PC-3 (cell line): Measurements from ENCODE around the gene CCDC154. TPM values are rescaled to one million over a fixed set of nuclear protein-coding genes. Genes with fewer than 3 reads are reported as not detected.

ENCODE experiments used
- ATAC-seq: fragments of 200-7000 bp; cut with Tn5 transposase; 2 replicates; pipeline ENCODE4 v1.9.1; 2020; ENCODE audit warnings: mild to moderate bottlenecking, moderate library complexity
- BruUV-seq: library from RNA; stranded (reverse); fragments of 400-500 nt; replicated peaks from 2 replicates; lab custom pipeline; 2021; lab: Mats Ljungman, UMichigan
- CTCF ChIA-PET: fragments of 300-600 bp; sonication (Branson Sonifier 250); formaldehyde crosslinking; loops from one replicate; lab custom pipeline; 2022; ENCODE audit warnings: antibody characterized with exemption; lab: Charles Lee
- POLR2A ChIA-PET: fragments of 300-600 bp; sonication (Branson Sonifier 250); formaldehyde crosslinking; loops from one replicate; lab custom pipeline; 2022; ENCODE audit warnings: antibody characterized with exemption; ENCODE audit not compliant: unreplicated experiment; lab: Charles Lee
- DNase-seq: peaks from one replicate; pipeline ENCODE4 v3.0.0-alpha.2; 2015
- H2AFZ ChIP-seq: fragments of 300-600 bp; sonication (generic); 2 replicates; pipeline ENCODE4 v1.6.0; 2016; ENCODE audit warnings: antibody characterized with exemption, low read length
- H3F3A ChIP-seq: fragments of 300-600 bp; sonication (generic); one replicate; pipeline ENCODE4 v1.6.0; 2017; ENCODE audit warnings: antibody characterized with exemption, low read length, control low read depth, mild to moderate bottlenecking; ENCODE audit not compliant: unreplicated experiment
- H3K27ac ChIP-seq: fragments of 300-600 bp; sonication (generic); 2 replicates; pipeline ENCODE4 v1.5.1; 2016; ENCODE audit warnings: mild to moderate bottlenecking, low read length
- H3K27me3 ChIP-seq: fragments of 300-600 bp; sonication (generic); 2 replicates; pipeline ENCODE4 v1.6.1; 2016; ENCODE audit warnings: low read length, mixed read lengths
- H3K36me3 ChIP-seq: fragments of 300-600 bp; sonication (generic); 2 replicates; pipeline ENCODE4 v1.6.1; 2016; ENCODE audit warnings: low read depth, mixed run types, low read length, mixed read lengths
- H3K4me1 ChIP-seq: fragments of 300-600 bp; sonication (generic); 2 replicates; pipeline ENCODE4 v1.5.1; 2016; ENCODE audit warnings: low read length; ENCODE audit not compliant: insufficient read depth
- H3K4me2 ChIP-seq: fragments of 300-600 bp; sonication (generic); 2 replicates; pipeline ENCODE4 v1.6.0; 2016; ENCODE audit warnings: low read length
- H3K4me3 ChIP-seq: fragments of 300-600 bp; sonication (generic); 2 replicates; pipeline ENCODE4 v1.5.1; 2016; ENCODE audit warnings: mild to moderate bottlenecking, low read length, mixed read lengths
- H3K79me2 ChIP-seq: fragments of 300-600 bp; sonication (generic); 2 replicates; pipeline ENCODE4 v1.6.1; 2017; ENCODE audit warnings: low read length, mixed read lengths
- H3K9ac ChIP-seq: fragments of 300-600 bp; sonication (generic); 2 replicates; pipeline ENCODE4 v1.6.0; 2016; ENCODE audit warnings: mild to moderate bottlenecking, low read length
- H3K9me2 ChIP-seq: fragments of 300-600 bp; sonication (generic); replicated peaks from 2 replicates; pipeline ENCODE4 v1.6.1; 2016; ENCODE audit warnings: mixed run types, low read length, mixed read lengths
- H3K9me3 ChIP-seq: fragments of 300-600 bp; sonication (generic); 2 replicates; pipeline ENCODE4 v1.6.1; 2016; ENCODE audit warnings: low read length, mixed read lengths
- H4K20me1 ChIP-seq: fragments of 300-600 bp; sonication (generic); 2 replicates; pipeline ENCODE4 v1.6.1; 2016; ENCODE audit warnings: low read length, mixed read lengths
- EZH2 ChIP-seq: fragments of 300-600 bp; sonication (generic); IDR thresholded peaks from one replicate; pipeline ENCODE4 v1.6.1; 2017; ENCODE audit warnings: antibody characterized with exemption, mild to moderate bottlenecking, low read length; ENCODE audit not compliant: unreplicated experiment
- EZH2phosphoT487 ChIP-seq: fragments of 300-600 bp; sonication (generic); IDR thresholded peaks from 2 replicates; pipeline ENCODE4 v1.6.1; 2018; ENCODE audit warnings: mild to moderate bottlenecking, antibody characterized with exemption, low read length, borderline replicate concordance
- intact Hi-C: fragments of 100-400 bp; cut with micrococcal nuclease; formaldehyde crosslinking; loops from 2 replicates; pipeline ENCODE4 v1.9.0; 2023
- total RNA-seq: library from RNA; depleted of rRNA; stranded (reverse); fragments of >200 nt; gene quantifications from 2 replicates; pipeline ENCODE4 v1.2.3, GENCODE V29; 2014
- TF ChIP-seq, protein P1 (sequence below): fragments of 300-600 bp; sonication (generic); conservative IDR thresholded peaks from 2 replicates; pipeline ENCODE4 v1.5.1; 2017; ENCODE audit warnings: antibody characterized with exemption, low read depth, mild to moderate bottlenecking, low read length

The CCDC154 gene
- total RNA-seq, 1 experiment from 2014 or later: not detected

DNA sequence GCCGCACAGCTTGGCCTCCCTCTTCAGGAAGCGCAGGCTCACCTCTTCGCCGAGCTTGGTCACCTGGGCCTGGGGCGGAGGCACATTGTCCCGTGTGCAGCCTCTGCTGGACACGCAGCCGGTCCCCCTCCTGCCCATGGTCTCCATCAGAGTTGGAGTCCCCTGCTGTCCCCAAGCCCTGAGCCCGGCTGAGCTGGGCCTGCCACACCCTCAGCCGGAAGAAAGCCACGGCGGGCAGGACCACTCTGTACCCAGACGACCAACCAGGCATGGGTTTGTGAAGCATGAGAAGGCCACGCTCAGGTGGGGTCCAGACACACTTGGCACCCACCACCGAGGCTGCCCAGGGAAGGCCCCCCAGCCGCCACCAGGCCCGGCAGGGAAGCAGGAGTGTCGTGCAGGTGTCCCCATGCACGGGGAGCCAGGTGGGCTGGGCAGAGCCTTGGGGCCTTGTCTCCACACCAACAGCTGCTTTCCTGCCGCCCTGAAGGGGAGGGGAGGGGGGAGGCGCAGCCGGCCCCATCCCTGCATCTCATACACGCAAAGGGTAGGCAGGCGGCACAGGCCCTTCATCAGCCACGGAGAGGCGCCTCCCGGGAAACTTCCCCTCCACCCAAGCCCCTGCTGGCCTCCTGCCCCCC, 5.2 kb downstream of the CCDC154 start:
- Histone ChIP-seq H3K36me3 (no peaks in the 10 kb centered on the region), H3K27me3 (no peaks in the 10 kb centered on the region), H2AFZ (no peak overlapping the region), H3K9me3 (no peaks in the 10 kb centered on the region), H3K9me2 (no peaks in the 10 kb centered on the region), H3K4me1 (no peaks in the 10 kb centered on the region), H3K27ac (no peak overlapping the region), H3K9ac (no peak overlapping the region), H3F3A (no peaks in the 10 kb centered on the region), H4K20me1 (no peaks in the 10 kb centered on the region), H3K79me2 (no peaks in the 10 kb centered on the region), H3K4me2 (no peak overlapping the region), H3K4me3 (no peak overlapping the region)
- DNase-seq (no peak), ATAC-seq (no peak)
- ChIA-PET CTCF (no interaction called here), POLR2A (no interaction called here)
- TF ChIP-seq EZH2phosphoT487: no peak
- TF ChIP-seq EZH2: no peak
- TF ChIP-seq, protein P1, sequence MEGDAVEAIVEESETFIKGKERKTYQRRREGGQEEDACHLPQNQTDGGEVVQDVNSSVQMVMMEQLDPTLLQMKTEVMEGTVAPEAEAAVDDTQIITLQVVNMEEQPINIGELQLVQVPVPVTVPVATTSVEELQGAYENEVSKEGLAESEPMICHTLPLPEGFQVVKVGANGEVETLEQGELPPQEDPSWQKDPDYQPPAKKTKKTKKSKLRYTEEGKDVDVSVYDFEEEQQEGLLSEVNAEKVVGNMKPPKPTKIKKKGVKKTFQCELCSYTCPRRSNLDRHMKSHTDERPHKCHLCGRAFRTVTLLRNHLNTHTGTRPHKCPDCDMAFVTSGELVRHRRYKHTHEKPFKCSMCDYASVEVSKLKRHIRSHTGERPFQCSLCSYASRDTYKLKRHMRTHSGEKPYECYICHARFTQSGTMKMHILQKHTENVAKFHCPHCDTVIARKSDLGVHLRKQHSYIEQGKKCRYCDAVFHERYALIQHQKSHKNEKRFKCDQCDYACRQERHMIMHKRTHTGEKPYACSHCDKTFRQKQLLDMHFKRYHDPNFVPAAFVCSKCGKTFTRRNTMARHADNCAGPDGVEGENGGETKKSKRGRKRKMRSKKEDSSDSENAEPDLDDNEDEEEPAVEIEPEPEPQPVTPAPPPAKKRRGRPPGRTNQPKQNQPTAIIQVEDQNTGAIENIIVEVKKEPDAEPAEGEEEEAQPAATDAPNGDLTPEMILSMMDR: no peak
- no TSS peak for BruUV-seq
- intact Hi-C loops: no loop called here

DNA sequence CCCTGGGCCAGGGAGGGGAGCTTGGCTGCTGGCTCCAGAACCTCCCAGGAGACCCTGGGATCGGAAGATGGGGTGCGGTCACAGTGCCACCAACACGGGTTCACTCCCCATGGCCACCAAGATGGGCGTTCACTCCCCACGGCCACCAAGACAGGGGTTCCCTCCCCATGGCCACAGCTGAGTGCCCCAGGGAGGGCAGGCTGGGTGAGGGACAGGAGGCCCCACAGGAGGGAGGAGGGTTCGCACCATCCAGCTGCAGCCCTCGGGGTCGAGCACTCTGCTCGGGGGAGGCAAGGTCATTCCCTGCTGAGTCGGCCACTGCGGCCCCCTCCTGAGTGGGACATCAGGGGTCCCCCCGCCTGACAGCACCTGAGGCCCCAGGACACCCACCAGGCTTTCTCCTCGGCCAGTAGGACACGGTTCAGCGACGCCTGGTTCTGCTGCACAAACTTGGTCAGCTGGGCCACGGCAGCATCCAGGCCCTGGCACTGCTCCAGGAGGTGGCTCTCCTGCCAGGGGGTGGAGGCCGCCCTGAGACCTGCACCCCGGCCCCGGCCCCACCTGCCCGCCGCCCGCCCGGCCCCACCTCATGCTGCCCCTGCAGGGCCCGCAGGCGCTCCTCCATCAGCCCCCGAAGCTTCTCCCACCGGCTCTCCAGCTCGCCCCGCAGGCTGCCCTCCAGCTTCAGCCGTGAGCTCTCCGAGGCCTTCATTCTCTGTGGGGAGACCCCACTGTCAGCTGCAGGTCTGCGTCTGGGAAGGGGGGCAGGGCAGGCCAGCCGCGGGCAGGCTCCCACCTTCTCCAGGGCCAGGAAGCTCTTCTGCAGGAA, 5.9 kb downstream of the CCDC154 start:
- Histone ChIP-seq H3K9me3 (no peaks in the 10 kb centered on the region), H4K20me1 (no peaks in the 10 kb centered on the region), H3K27ac (no peak overlapping the region), H3K4me1 (no peaks in the 10 kb centered on the region), H3K79me2 (no peaks in the 10 kb centered on the region), H3F3A (no peaks in the 10 kb centered on the region), H3K4me3 (no peak overlapping the region), H3K4me2 (no peak overlapping the region), H3K36me3 (no peaks in the 10 kb centered on the region), H3K27me3 (no peaks in the 10 kb centered on the region), H2AFZ (no peak overlapping the region), H3K9me2 (no peaks in the 10 kb centered on the region), H3K9ac (no peak overlapping the region)
- intact Hi-C loops: no loop called here
- ChIA-PET CTCF (no interaction called here), POLR2A (no interaction called here)
- BruUV-seq: no TSS peak
- no peak for ATAC-seq
- TF ChIP-seq EZH2phosphoT487 (no peak), EZH2 (no peak)
- TF ChIP-seq, protein P1: no peak
- no peak for DNase-seq

DNA sequence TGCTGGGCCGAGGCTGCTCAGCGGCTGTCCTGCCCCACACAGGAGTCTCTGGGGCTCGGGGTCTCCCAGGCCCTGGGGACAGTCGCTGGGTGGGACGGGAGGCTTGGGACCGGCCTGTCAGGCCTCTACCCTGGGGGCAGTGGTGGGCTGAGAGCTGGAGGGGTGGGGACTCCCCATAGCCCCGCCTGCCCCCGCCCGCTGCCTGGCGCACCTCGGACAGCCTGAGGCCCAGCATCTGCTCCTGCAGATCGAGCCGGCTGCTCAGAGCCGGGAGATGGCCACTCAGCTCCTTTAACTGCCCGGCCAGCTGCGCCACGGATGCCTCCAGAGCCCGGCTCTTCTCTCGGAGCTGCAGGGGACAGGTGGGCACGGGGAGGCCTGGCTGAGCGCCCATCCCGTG, 6.8 kb downstream of the CCDC154 start:
- Histone ChIP-seq H3K4me1 (no peaks in the 10 kb centered on the region), H3K79me2 (no peaks in the 10 kb centered on the region), H3K4me2 (no peak overlapping the region), H3K9ac (no peak overlapping the region), H3K4me3 (no peak overlapping the region), H3K27me3 (no peaks in the 10 kb centered on the region), H3K36me3 (no peaks in the 10 kb centered on the region), H2AFZ (no peak overlapping the region), H3K27ac (no peak overlapping the region), H4K20me1 (no peaks in the 10 kb centered on the region), H3K9me2 (no peaks in the 10 kb centered on the region), H3F3A (no peaks in the 10 kb centered on the region), H3K9me3 (no peaks in the 10 kb centered on the region)
- ATAC-seq: no peak
- TF ChIP-seq EZH2phosphoT487 (no peak), EZH2 (no peak)
- TF ChIP-seq, protein P1: no peak
- ChIA-PET POLR2A (no interaction called here), CTCF (interaction anchor here (0.6 kb wide), 1 partner anchor 286 kb away, joined by 3 read pairs; no protein-coding TSS in a partner anchor)
- intact Hi-C loops: no loop called here
- no peak for DNase-seq
- no TSS peak for BruUV-seq
